OCI-LY7 (cell line): Measurements from ENCODE around the gene USH1C.

Source experiments
- CTCF ChIP-seq: fragments of 200-600 bp; sonication (generic); conservative IDR thresholded peaks from 2 replicates; pipeline ENCODE4 v1.5.1; 2014; ENCODE audit warnings: mild to moderate bottlenecking, antibody characterized with exemption, low read length, moderate library complexity, mixed read lengths
- EZH2phosphoT487 ChIP-seq: fragments of 200-600 bp; sonication (generic); IDR thresholded peaks from 2 replicates; pipeline ENCODE4 v1.6.1; 2018; ENCODE audit warnings: low read depth, borderline replicate concordance, mild to moderate bottlenecking, mixed run types, antibody characterized with exemption, low read length, moderate library complexity, mixed read lengths

DNA sequence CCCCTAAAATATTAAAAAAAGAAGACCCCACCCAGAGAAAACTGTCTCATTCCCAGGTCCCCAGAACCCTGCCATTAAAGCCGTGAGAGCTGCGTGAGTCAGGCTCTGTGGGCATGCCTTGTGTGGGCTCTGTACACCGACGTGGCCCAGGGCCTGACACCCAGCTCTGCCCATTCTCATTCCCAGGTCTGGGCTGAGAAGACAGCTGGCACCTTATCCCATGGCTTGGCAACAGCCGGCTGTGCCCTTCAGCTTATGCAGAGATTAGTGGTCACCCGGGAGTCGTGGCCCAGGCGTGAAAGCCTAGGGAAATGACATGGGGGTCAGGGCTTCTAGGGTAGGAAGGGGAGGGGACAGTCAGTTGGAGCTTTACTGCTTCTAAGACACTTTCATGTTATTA, 34.7 kb upstream of the USH1C start:
- no peak for TF ChIP-seq CTCF
- TF ChIP-seq EZH2phosphoT487, result no peak
